Measurements from ENCODE around the gene COLEC11. TPM values are rescaled to one million over a fixed set of nuclear protein-coding genes. Genes with fewer than 3 reads are reported as not detected.

COLEC11 gene
- total RNA-seq, 1 experiment from 2014 or later, result 1.3 TPM

DNA sequence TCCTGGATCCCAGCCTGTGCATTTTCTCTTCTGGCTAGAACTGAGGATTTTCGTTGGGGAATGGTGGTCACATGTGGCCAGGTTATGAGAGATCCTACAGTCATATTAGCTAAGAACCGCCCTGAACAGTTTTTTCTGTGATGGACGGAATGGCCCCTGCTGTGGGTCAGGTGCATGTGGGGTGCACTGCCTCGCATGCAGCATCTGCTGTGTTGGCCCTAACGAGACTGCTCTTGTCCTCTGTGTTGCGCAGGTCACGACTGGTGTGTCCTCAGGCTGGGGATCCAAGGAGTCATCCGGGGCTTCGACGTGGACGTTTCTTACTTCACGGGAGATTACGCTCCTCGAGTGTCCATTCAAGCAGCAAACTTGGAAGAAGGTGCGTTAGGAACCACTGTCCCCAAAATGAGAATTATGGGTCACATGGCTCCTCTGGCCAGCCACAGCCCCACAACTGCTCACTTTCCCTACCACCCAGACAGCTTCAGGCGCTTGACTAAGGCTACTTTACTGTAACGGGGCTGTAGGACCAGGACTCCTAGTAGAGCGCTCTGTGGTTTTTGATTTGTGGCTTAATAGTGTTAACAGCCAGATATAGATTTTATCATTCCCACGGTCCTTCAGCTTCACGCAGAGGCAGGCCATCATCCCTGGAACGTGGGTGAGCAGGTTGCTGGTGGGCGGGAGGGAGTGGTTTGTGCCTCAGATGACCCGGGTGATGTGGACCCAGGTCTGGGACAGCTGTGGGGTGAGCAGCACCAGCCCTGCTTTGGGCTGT, 84.9 kb downstream of the COLEC11 start:
- H3K36me3 Mint-ChIP-seq, result peaks cover 26% of the 10 kb centered on the region
- H3K27me3 Mint-ChIP-seq (ENCODE audit: low read depth), result peaks cover 9% of the 10 kb centered on the region
- H3K4me1 Mint-ChIP-seq, result no peaks in the 10 kb centered on the region
- H3K4me3 Mint-ChIP-seq, result no peak overlapping the region
- TF ChIP-seq, protein P1, sequence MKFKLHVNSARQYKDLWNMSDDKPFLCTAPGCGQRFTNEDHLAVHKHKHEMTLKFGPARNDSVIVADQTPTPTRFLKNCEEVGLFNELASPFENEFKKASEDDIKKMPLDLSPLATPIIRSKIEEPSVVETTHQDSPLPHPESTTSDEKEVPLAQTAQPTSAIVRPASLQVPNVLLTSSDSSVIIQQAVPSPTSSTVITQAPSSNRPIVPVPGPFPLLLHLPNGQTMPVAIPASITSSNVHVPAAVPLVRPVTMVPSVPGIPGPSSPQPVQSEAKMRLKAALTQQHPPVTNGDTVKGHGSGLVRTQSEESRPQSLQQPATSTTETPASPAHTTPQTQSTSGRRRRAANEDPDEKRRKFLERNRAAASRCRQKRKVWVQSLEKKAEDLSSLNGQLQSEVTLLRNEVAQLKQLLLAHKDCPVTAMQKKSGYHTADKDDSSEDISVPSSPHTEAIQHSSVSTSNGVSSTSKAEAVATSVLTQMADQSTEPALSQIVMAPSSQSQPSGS (CRISPR knock-in tag; IDR thresholded peaks at IDR 0.05; ENCODE audit: borderline replicate concordance, low read depth), result no peak
- TF ChIP-seq, protein P2, sequence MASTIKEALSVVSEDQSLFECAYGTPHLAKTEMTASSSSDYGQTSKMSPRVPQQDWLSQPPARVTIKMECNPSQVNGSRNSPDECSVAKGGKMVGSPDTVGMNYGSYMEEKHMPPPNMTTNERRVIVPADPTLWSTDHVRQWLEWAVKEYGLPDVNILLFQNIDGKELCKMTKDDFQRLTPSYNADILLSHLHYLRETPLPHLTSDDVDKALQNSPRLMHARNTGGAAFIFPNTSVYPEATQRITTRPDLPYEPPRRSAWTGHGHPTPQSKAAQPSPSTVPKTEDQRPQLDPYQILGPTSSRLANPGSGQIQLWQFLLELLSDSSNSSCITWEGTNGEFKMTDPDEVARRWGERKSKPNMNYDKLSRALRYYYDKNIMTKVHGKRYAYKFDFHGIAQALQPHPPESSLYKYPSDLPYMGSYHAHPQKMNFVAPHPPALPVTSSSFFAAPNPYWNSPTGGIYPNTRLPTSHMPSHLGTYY (CRISPR knock-in tag; IDR thresholded peaks at IDR 0.05), result no peak
- TF ChIP-seq RORB (CRISPR knock-in tag; IDR thresholded peaks at IDR 0.05) (no peak), TEAD1 (CRISPR knock-in tag; IDR thresholded peaks at IDR 0.05) (no peak), ZBTB21 (CRISPR knock-in tag; IDR thresholded peaks at IDR 0.05; ENCODE audit: borderline replicate concordance) (no peak)
- TF ChIP-seq, protein P3, sequence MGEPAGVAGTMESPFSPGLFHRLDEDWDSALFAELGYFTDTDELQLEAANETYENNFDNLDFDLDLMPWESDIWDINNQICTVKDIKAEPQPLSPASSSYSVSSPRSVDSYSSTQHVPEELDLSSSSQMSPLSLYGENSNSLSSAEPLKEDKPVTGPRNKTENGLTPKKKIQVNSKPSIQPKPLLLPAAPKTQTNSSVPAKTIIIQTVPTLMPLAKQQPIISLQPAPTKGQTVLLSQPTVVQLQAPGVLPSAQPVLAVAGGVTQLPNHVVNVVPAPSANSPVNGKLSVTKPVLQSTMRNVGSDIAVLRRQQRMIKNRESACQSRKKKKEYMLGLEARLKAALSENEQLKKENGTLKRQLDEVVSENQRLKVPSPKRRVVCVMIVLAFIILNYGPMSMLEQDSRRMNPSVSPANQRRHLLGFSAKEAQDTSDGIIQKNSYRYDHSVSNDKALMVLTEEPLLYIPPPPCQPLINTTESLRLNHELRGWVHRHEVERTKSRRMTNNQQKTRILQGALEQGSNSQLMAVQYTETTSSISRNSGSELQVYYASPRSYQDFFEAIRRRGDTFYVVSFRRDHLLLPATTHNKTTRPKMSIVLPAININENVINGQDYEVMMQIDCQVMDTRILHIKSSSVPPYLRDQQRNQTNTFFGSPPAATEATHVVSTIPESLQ (CRISPR knock-in tag; IDR thresholded peaks at IDR 0.05), result no peak
- ATAC-seq (no peak), DNase-seq (ENCODE audit: low spot score) (no peak)
- peaks cover 90% of the 10 kb centered on the region for H3K9me3 Mint-ChIP-seq
- POLR2A ChIA-PET, result no interaction called here
- no peak overlapping the region for H3K27ac Mint-ChIP-seq
- CTCF ChIA-PET, result no interaction called here

DNA sequence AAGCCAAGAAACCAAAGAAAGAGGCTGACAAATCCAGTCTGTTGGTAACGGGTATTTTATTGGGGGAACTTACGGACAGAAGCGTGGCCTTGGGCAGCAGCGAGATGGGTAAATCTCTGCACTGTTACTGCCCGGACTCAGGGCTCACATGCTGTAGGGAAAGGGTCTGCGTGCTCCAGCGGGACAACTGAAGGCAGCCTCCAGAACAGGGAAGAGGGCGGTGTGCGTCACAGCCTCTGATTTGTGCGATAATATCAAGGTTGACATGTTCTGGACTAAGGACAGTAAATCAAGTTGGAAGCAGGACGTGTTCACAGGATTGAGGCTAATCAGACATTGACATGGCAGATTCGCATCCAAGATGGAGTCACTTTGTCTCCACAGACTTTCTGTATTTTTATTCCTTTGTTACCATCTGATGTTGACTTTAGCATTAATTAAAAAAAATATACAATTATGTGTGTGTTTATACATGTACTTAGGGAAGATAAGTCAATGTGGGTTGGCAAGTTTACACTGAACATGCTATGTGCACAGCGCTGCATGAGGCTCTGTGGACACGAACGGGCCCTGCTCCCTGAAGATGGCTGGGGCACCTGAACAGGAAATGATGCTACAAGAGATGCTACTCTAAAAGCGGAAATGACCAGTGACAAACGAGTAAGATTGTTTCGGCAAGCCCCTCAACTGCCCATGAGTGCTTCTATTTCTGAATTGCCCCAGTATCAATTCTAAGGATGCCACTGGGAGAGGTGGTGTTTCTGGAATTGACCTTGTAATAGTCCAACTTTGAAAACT, 85.8 kb downstream of the COLEC11 start:
- no peak for DNase-seq (ENCODE audit: low spot score)
- H3K9me3 Mint-ChIP-seq, result peaks cover 88% of the 10 kb centered on the region
- POLR2A ChIA-PET, result no interaction called here
- TF ChIP-seq JAZF1 (CRISPR knock-in tag; IDR thresholded peaks at IDR 0.05), result no peak
- TF ChIP-seq, protein P4, sequence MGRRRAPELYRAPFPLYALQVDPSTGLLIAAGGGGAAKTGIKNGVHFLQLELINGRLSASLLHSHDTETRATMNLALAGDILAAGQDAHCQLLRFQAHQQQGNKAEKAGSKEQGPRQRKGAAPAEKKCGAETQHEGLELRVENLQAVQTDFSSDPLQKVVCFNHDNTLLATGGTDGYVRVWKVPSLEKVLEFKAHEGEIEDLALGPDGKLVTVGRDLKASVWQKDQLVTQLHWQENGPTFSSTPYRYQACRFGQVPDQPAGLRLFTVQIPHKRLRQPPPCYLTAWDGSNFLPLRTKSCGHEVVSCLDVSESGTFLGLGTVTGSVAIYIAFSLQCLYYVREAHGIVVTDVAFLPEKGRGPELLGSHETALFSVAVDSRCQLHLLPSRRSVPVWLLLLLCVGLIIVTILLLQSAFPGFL (CRISPR knock-in tag; IDR thresholded peaks at IDR 0.05; ENCODE audit: borderline replicate concordance), result no peak
- no peak for TF ChIP-seq ZNF317 (CRISPR knock-in tag; IDR thresholded peaks at IDR 0.05; ENCODE audit: borderline replicate concordance, low read depth)
- TF ChIP-seq ZBTB21 (CRISPR knock-in tag; IDR thresholded peaks at IDR 0.05; ENCODE audit: borderline replicate concordance), result no peak
- TF ChIP-seq, protein P5, sequence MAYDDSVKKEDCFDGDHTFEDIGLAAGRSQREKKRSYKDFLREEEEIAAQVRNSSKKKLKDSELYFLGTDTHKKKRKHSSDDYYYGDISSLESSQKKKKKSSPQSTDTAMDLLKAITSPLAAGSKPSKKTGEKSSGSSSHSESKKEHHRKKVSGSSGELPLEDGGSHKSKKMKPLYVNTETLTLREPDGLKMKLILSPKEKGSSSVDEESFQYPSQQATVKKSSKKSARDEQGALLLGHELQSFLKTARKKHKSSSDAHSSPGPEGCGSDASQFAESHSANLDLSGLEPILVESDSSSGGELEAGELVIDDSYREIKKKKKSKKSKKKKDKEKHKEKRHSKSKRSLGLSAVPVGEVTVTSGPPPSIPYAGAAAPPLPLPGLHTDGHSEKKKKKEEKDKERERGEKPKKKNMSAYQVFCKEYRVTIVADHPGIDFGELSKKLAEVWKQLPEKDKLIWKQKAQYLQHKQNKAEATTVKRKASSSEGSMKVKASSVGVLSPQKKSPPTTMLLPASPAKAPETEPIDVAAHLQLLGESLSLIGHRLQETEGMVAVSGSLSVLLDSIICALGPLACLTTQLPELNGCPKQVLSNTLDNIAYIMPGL (CRISPR knock-in tag; IDR thresholded peaks at IDR 0.05), result no peak
- TF ChIP-seq, protein P6, sequence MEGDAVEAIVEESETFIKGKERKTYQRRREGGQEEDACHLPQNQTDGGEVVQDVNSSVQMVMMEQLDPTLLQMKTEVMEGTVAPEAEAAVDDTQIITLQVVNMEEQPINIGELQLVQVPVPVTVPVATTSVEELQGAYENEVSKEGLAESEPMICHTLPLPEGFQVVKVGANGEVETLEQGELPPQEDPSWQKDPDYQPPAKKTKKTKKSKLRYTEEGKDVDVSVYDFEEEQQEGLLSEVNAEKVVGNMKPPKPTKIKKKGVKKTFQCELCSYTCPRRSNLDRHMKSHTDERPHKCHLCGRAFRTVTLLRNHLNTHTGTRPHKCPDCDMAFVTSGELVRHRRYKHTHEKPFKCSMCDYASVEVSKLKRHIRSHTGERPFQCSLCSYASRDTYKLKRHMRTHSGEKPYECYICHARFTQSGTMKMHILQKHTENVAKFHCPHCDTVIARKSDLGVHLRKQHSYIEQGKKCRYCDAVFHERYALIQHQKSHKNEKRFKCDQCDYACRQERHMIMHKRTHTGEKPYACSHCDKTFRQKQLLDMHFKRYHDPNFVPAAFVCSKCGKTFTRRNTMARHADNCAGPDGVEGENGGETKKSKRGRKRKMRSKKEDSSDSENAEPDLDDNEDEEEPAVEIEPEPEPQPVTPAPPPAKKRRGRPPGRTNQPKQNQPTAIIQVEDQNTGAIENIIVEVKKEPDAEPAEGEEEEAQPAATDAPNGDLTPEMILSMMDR (IDR thresholded peaks at IDR 0.05), result no peak
- no peak for TF ChIP-seq NR2C2 (CRISPR knock-in tag; IDR thresholded peaks at IDR 0.05)
- TF ChIP-seq, protein P7, sequence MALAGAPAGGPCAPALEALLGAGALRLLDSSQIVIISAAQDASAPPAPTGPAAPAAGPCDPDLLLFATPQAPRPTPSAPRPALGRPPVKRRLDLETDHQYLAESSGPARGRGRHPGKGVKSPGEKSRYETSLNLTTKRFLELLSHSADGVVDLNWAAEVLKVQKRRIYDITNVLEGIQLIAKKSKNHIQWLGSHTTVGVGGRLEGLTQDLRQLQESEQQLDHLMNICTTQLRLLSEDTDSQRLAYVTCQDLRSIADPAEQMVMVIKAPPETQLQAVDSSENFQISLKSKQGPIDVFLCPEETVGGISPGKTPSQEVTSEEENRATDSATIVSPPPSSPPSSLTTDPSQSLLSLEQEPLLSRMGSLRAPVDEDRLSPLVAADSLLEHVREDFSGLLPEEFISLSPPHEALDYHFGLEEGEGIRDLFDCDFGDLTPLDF (CRISPR knock-in tag; IDR thresholded peaks at IDR 0.05), result no peak
- no peak for TF ChIP-seq JUN (CRISPR knock-in tag; IDR thresholded peaks at IDR 0.05)
- no peak for TF ChIP-seq PRRX2 (CRISPR knock-in tag; IDR thresholded peaks at IDR 0.05)
- TF ChIP-seq ZNF232 (CRISPR knock-in tag; IDR thresholded peaks at IDR 0.05), result no peak
- TF ChIP-seq, protein P8, sequence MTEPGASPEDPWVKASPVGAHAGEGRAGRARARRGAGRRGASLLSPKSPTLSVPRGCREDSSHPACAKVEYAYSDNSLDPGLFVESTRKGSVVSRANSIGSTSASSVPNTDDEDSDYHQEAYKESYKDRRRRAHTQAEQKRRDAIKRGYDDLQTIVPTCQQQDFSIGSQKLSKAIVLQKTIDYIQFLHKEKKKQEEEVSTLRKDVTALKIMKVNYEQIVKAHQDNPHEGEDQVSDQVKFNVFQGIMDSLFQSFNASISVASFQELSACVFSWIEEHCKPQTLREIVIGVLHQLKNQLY (CRISPR knock-in tag; IDR thresholded peaks at IDR 0.05), result no peak
- no peak for TF ChIP-seq ATF1 (CRISPR knock-in tag; IDR thresholded peaks at IDR 0.05)
- no peak for TF ChIP-seq CREB1 (CRISPR knock-in tag; IDR thresholded peaks at IDR 0.05)
- TF ChIP-seq TEAD1 (CRISPR knock-in tag; IDR thresholded peaks at IDR 0.05), result no peak
- TF ChIP-seq OVOL2 (CRISPR knock-in tag; IDR thresholded peaks at IDR 0.05; ENCODE audit: borderline replicate concordance), result no peak

More for the DNA sequence above, 85.8 kb downstream of the COLEC11 start:
- Mint-ChIP-seq H3K27me3 (ENCODE audit: low read depth) (peaks cover 5% of the 10 kb centered on the region), H3K4me1 (no peaks in the 10 kb centered on the region), H3K36me3 (peaks cover 23% of the 10 kb centered on the region), H3K27ac (no peak overlapping the region), H3K4me3 (no peak overlapping the region)
- CTCF ChIA-PET, result no interaction called here
- no peak for ATAC-seq
